ENCODE measurements around the gene GNG14. TPM values are rescaled to one million over a fixed set of nuclear protein-coding genes. Genes with fewer than 3 reads are reported as not detected.
"Not testable (repeated sequence)": the region's sequence is repeated elsewhere in the genome, so short reads cannot be mapped to it uniquely, and the experiment has no call there.

GNG14 gene
- total RNA-seq, 1 donor from 2014 or later, result not detected

GRCh38 chr19:12723641-12724426, 36.0 kb downstream of the GNG14 start, which contains the start of gene TNPO2:
TNPO2 (minus strand) TSS chr19:12723932; CDS start chr19:12720977, 2,955 bp downstream.
- peak; percentile 42 for DNase-seq (ENCODE audit: low spot score)

- not testable (repeated sequence) for DNase-seq (ENCODE audit: low spot score)
These were observed 37.8 kb downstream of the GNG14 start for GRCh38 chr19:12725612-12726011.

- no peak for DNase-seq (ENCODE audit: low spot score)
These were observed 39.2 kb downstream of the GNG14 start for GRCh38 chr19:12726988-12727316.

GRCh38 chr19:12727745-12728433, 40.1 kb downstream of the GNG14 start:
- no peak for DNase-seq (ENCODE audit: low spot score)

- DNase-seq (ENCODE audit: low spot score), result no peak
These were observed 42.3 kb downstream of the GNG14 start for GRCh38 chr19:12730064-12730463.

GRCh38 chr19:12731337-12731736, 43.5 kb downstream of the GNG14 start:
- no peak for DNase-seq (ENCODE audit: low spot score)

GRCh38 chr19:12733369-12734214, 45.8 kb downstream of the GNG14 start:
- no peak for DNase-seq (ENCODE audit: low spot score)

- peak; percentile 96 for DNase-seq (ENCODE audit: low spot score)
These were observed 49.4 kb downstream of the GNG14 start, which contains the start of gene GET3 for GRCh38 chr19:12736995-12737834. GET3 (plus strand) TSS chr19:12737497; CDS start chr19:12737506, 9 bp downstream.

- DNase-seq (ENCODE audit: low spot score), result no peak
These were observed 50.1 kb downstream of the GNG14 start for GRCh38 chr19:12737835-12738351.

Other genes starting within 250 kb of the GNG14 start
- gene ZNF443, start 247.0 kb upstream of the GNG14 start, total RNA-seq, result 6.7 TPM
- gene ZNF709, start 203.2 kb upstream of the GNG14 start, total RNA-seq, result 3.7 TPM
- gene ZNF564, start 136.5 kb upstream of the GNG14 start, total RNA-seq, result 13.9 TPM
- gene ZNF490, start 77.2 kb upstream of the GNG14 start, total RNA-seq, result 15.6 TPM
- 27.1 TPM for gene ZNF791, start 77.1 kb upstream of the GNG14 start, total RNA-seq
- gene MAN2B1, start 21.3 kb upstream of the GNG14 start, total RNA-seq, result 104 TPM
- 14.5 TPM for gene WDR83, start 21.2 kb upstream of the GNG14 start, total RNA-seq
- gene DHPS, start 6.1 kb upstream of the GNG14 start, total RNA-seq, result 89.0 TPM
- 8.9 TPM for gene FBXW9, start 8.6 kb downstream of the GNG14 start, total RNA-seq
- 65.5 TPM for gene TNPO2, start 35.9 kb downstream of the GNG14 start, total RNA-seq
- gene TRIR, start 46.7 kb downstream of the GNG14 start, total RNA-seq, result 172 TPM
- 64.8 TPM for gene GET3, start 49.5 kb downstream of the GNG14 start, total RNA-seq
- gene BEST2, start 63.8 kb downstream of the GNG14 start, total RNA-seq, result not detected
- gene HOOK2, start 87.6 kb downstream of the GNG14 start, total RNA-seq, result 128 TPM
- 119 TPM for gene JUNB, start 103.5 kb downstream of the GNG14 start, total RNA-seq
- gene PRDX2, start 113.8 kb downstream of the GNG14 start, total RNA-seq, result 319 TPM
- 4.1 TPM for gene THSD8, start 114.1 kb downstream of the GNG14 start, total RNA-seq
- gene RNASEH2A, start 118.6 kb downstream of the GNG14 start, total RNA-seq, result 7.3 TPM
- not detected for gene RTBDN, start 146.6 kb downstream of the GNG14 start, total RNA-seq
- 0.83 TPM for gene MAST1, start 150.5 kb downstream of the GNG14 start, total RNA-seq
- 48.7 TPM for gene DNASE2, start 193.5 kb downstream of the GNG14 start, total RNA-seq
- gene KLF1, start 199.2 kb downstream of the GNG14 start, total RNA-seq, result not detected
- 33.7 TPM for gene GCDH, start 203.2 kb downstream of the GNG14 start, total RNA-seq
- not detected for gene SYCE2, start 231.3 kb downstream of the GNG14 start, total RNA-seq
- 54.0 TPM for gene FARSA, start 245.7 kb downstream of the GNG14 start, total RNA-seq

Data from mucosa of gallbladder (tissue), 1 donor.